GM12874 (cell line): Measurements from ENCODE around the gene MCL1.

Experiments used
- TF ChIP-seq, protein P1 (sequence below): IDR thresholded peaks from 2 replicates; pipeline ENCODE4 v1.5.1; 2011; ENCODE audit warnings: low read depth, mild to moderate bottlenecking, control low read depth, low read length, moderate library complexity; ENCODE audit not compliant: insufficient read depth

Gene MCL1

GRCh38 chr1:150551784-150552127, 27.7 kb downstream of the MCL1 start:
- TF ChIP-seq, protein P1, sequence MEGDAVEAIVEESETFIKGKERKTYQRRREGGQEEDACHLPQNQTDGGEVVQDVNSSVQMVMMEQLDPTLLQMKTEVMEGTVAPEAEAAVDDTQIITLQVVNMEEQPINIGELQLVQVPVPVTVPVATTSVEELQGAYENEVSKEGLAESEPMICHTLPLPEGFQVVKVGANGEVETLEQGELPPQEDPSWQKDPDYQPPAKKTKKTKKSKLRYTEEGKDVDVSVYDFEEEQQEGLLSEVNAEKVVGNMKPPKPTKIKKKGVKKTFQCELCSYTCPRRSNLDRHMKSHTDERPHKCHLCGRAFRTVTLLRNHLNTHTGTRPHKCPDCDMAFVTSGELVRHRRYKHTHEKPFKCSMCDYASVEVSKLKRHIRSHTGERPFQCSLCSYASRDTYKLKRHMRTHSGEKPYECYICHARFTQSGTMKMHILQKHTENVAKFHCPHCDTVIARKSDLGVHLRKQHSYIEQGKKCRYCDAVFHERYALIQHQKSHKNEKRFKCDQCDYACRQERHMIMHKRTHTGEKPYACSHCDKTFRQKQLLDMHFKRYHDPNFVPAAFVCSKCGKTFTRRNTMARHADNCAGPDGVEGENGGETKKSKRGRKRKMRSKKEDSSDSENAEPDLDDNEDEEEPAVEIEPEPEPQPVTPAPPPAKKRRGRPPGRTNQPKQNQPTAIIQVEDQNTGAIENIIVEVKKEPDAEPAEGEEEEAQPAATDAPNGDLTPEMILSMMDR: no peak

DNA sequence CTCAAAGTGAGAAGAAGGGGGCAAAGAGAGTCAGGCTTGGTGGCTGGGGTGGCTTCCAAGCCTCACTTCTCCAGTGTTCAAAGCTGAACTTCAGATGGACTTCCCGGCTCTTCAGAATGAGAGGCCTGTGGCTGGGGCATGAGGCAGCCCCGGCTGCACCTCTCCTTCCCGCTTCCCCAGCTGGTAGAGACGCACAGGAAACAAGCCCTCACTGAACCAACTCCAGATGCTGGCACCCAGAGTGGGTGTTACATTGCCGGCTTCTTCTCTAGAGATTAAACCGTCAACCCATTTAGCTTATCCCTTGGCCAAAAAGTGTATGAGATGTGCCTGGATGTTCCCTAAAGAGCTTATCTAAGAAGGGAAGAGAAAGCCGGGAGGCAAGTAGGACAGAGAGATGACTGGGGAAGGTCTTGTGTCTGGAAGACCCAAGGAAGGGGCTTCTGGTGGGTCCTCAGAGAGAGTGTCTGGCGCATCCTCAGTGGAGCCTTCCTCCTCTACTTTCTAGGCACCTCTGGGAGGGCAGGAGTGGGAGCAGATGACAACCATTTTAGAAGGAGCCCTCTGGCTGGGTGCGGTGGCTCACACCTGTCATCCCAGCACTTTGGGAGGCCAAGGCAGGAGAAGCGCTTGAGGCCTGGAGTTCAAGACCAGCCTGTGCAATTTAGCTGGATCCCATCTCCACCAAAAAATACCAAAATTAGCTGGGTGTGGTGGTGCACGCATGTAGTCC, 28.2 kb downstream of the MCL1 start:
- TF ChIP-seq, protein P1: no peak

- TF ChIP-seq, protein P1: no peak
Observed at GRCh38 chr1:150550222-150551050, 29.0 kb downstream of the MCL1 start.

DNA sequence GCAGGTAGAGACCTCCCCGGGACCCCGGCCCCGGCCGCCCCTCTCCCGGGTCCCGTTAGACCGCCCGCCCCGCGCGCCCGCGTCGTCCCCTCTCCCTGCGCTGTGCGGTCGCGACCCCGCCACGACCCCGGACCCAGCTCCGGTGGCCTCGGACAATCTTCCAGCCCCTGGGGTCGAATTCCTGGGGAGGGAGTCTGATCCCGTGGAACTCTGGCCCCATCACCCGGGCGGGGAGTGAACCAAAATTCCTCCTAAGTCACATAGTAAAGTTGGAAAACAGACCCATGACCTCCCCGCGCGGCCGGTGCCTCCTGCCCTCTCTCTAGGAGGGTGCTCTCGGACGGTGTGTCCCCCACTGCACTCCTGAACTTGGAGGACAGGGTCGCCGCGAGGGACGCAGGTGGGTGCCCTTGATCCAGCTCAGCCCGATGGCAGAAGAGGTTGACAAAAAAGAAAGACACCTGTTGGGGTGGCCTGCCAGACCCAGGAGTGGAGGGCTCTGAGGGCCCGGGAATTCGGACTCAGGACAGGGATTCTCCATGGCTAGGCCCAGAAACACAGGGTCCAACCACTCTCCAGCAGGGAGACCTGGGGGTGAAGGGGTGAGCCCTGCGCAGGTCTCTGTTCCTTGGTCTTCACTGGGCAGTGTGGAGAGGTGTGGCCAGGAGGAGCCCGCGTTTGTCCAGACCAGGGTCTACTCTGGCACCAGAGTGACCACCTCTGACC, 29.8 kb downstream of the MCL1 start:
- TF ChIP-seq, protein P1: no peak

- TF ChIP-seq, protein P1: no peak
Observed at GRCh38 chr1:150548632-150549495, 30.5 kb downstream of the MCL1 start, which contains the start of gene ADAMTSL4. Gene ADAMTSL4 (plus strand): TSS chr1:150549408. CDS start chr1:150552289, 2,881 bp downstream.

DNA sequence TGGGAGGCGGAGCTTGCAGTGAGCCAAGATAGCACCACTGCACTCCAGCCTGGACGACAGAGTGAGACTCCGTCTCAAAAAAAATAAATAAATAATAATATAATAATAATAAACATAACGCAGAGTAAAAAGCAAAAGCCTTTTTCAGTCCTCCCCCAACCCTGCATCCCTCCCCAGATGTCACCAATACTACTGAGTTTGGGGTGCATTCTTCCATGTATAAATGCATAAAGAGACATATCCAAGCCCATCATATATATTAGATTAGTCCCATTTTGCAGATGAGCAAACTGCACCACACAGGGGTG, 31.1 kb downstream of the MCL1 start:
- TF ChIP-seq, protein P1: no peak
